Psoas muscle (tissue), 8 donors: Measurements from ENCODE around the gene ARFGEF3. TPM values are rescaled to one million over a fixed set of nuclear protein-coding genes. Genes with fewer than 3 reads are reported as not detected.

ENCODE experiments used
- ATAC-seq, 4 donors: fragments of 200-7000 bp; cut with Tn5 transposase; one replicate each; pipeline ENCODE4 v1.9.1; 2020; ENCODE audit warnings: moderate library complexity in 3 of 4, mild to moderate bottlenecking in 2 of 4
- DNase-seq, 2 donors: peaks; one replicate each; pipeline ENCODE4 v3.0.0-alpha.2; 2020
- H3K27ac ChIP-seq: fragments of 200-600 bp; one replicate; pipeline ENCODE4 v1.8.0; 2022
- H3K27me3 ChIP-seq, 3 donors: fragments of 200-600 bp in 1 of 3; one replicate each; pipeline versions ENCODE4 v1.6.1 to v1.8.0; 2013 to 2022; ENCODE audit warnings: low read length in 2 of 3, mild to moderate bottlenecking in 2 of 3, moderate library complexity in 1 of 3; ENCODE audit not compliant: insufficient read depth in 3 of 3
- H3K36me3 ChIP-seq, 2 donors: fragments of 200-600 bp in 1 of 2; one replicate each; pipeline versions ENCODE4 v1.6.1 to v1.8.0; 2013 to 2022; ENCODE audit warnings: low read depth in 1 of 2, mild to moderate bottlenecking in 1 of 2, moderate library complexity in 1 of 2; ENCODE audit not compliant: insufficient read depth in 1 of 2
- H3K4me1 ChIP-seq: fragments of 200-600 bp; one replicate; pipeline ENCODE4 v1.8.0; 2022
- H3K4me3 ChIP-seq: fragments of 200-600 bp; one replicate; pipeline ENCODE4 v1.8.0; 2022; ENCODE audit warnings: mild to moderate bottlenecking
- H3K9me3 ChIP-seq: fragments of 200-600 bp; one replicate; pipeline ENCODE4 v1.8.0; 2022
- WGBS, 3 donors: extraction: QIAGEN DNeasy Blood & Tissue Kit; methylation state at CpG; one replicate each; pipeline versions ENCODE4 v1.1.6 to v1.1.7; 2013; 5-methylcytosine and 5-hydroxymethylcytosine counted together
- intact Hi-C, 2 donors: fragments of 100-400 bp; cut with DNase I; formaldehyde crosslinking; loops; one replicate each; pipeline versions ENCODE4 v1.11.0 to v1.14.2; 2022
- polyA plus RNA-seq, 3 donors: library from polyadenylated mRNA; stranded (reverse); fragments of 200-250 nt; gene quantifications; one replicate each; pipeline ENCODE4 v1.2.3, GENCODE V29; 2013
- total RNA-seq, 4 donors: library from RNA; stranded (reverse); fragmentation: NEBNext Ultra II Directional in 2 of 4; extraction: Animal tissue kit (Norgen Biotek cat#: 25700) in 2 of 4; gene quantifications; one replicate each; pipeline versions ENCODE4 v1.2.1 to v1.2.4, GENCODE V29; 2021 to 2023
- TF ChIP-seq, protein P1 (sequence below): fragments of 200-600 bp; IDR thresholded peaks from one replicate; pipeline ENCODE4 v1.8.0; 2022; ENCODE audit warnings: antibody characterized with exemption
- donor health status: healthy with polysubstance abuse.
- donor health status: DM: no; HTN: no; CAD: no; lungs with moderate emphysema.
- donor health status: Bipolar disorder and iron deficiency.
- donor health status: healthy.
- donor health status: DM: yes; HTN: yes; CAD: no.
- donor health status: DM: no; HTN: no; CAD: no.
- donor health status: DM: no; HTN: no; CAD: no.
- donor health status: DM: yes; HTN: yes; CAD: no.

The ARFGEF3 gene
- total and polyA plus RNA-seq, 7 donors, result 0.20 to 18.4 (median 0.38) TPM

DNA sequence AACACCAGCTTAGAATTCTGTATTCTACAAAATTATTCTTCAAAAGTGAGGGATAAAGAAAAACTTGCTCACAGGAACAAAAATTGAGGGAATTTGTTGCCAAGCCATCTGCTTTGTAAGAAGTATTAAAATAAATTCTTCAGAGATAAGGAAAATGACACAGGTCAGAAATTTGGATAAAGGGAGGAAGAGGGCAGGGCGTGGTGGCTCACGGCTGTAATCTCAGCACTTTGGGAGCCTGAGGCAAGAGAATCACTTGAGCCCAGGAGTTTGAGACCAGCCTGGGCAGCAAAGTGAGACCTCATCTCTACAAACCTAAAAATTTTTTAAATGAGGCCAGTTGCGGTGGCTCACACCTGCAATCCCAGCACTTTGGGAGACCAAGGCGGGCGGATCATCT lies 227.8 kb downstream of the ARFGEF3 start:
- TF ChIP-seq, protein P1, sequence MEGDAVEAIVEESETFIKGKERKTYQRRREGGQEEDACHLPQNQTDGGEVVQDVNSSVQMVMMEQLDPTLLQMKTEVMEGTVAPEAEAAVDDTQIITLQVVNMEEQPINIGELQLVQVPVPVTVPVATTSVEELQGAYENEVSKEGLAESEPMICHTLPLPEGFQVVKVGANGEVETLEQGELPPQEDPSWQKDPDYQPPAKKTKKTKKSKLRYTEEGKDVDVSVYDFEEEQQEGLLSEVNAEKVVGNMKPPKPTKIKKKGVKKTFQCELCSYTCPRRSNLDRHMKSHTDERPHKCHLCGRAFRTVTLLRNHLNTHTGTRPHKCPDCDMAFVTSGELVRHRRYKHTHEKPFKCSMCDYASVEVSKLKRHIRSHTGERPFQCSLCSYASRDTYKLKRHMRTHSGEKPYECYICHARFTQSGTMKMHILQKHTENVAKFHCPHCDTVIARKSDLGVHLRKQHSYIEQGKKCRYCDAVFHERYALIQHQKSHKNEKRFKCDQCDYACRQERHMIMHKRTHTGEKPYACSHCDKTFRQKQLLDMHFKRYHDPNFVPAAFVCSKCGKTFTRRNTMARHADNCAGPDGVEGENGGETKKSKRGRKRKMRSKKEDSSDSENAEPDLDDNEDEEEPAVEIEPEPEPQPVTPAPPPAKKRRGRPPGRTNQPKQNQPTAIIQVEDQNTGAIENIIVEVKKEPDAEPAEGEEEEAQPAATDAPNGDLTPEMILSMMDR, result no peak
- 85 to 91% (median 88%) methylated on average over 5 of the region's 5 CpGs for WGBS, 3 donors
- H3K27me3 ChIP-seq, result no peaks in the 10 kb centered on the region
- no peaks in the 10 kb centered on the region for H3K4me1 ChIP-seq
- ATAC-seq, result no peak
- no peak overlapping the region for H3K4me3 ChIP-seq
- intact Hi-C loops, result no loop called here
- DNase-seq, result no peak
- H3K36me3 ChIP-seq, result no peaks in the 10 kb centered on the region
- no peak overlapping the region for H3K27ac ChIP-seq
- H3K9me3 ChIP-seq, result no peaks in the 10 kb centered on the region

Other genes with a start within 250 kb of the ARFGEF3 start
- gene PERP, start 54.5 kb upstream of the ARFGEF3 start, total RNA-seq, result 10 to 100 TPM in 2 of 4 donors, 1 to 10 TPM in 1, under 1 TPM in 1; 0.95 to 12.3 (median 5.8) TPM
- gene PERP, start 54.5 kb upstream of the ARFGEF3 start, polyA plus RNA-seq, result 1 to 10 TPM in 1 of 3 donors, under 1 TPM in 2; 0.70 to 2.8 (median 1.00) TPM
- gene PBOV1, start 56.6 kb downstream of the ARFGEF3 start, total RNA-seq, result not detected
- not detected for gene PBOV1, start 56.6 kb downstream of the ARFGEF3 start, polyA plus RNA-seq
- gene SMIM28, start 216.0 kb downstream of the ARFGEF3 start, total RNA-seq, result not detected
- not detected for gene SMIM28, start 216.0 kb downstream of the ARFGEF3 start, polyA plus RNA-seq
- gene HEBP2, start 242.3 kb downstream of the ARFGEF3 start, total RNA-seq, result 100 to 1,000 TPM in 2 of 4 donors, 10 to 100 TPM in 2; 83.9 to 133 (median 109) TPM
- gene HEBP2, start 242.3 kb downstream of the ARFGEF3 start, polyA plus RNA-seq, result 10 to 100 TPM; 19.6 to 34.9 (median 34.2) TPM